C4-2B (cell line): ENCODE results near the gene ENC1.

Experiments
- ZFX ChIP-seq: fragments of 450-650 bp; IDR thresholded peaks from 2 replicates; pipeline ENCODE4 v1.6.1; 2017
- TF ChIP-seq, protein P1 (sequence below): fragments of 450-650 bp; conservative IDR thresholded peaks from 2 replicates; pipeline ENCODE4 v1.5.1; 2017; ENCODE audit warnings: mild to moderate bottlenecking

DNA sequence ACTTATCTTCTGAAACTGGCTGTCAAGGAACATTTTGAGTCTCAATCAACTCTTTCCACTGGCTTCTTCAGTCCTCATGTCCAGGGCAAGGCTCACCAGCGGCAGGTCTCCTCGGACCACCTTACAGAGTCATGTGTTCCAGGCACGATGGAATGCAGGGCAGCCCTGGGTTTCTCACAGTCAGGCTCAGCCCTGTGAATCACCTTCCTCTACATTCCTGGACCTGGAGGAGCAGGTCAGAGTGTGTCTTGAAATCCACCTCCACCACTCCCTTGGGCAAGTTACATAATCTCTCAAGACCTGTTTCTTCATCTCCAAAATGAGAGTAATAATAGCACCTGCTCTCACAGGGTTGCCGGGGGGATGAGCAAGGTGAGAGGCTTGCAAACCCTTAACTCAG is 16.0 kb downstream of the ENC1 start:
- TF ChIP-seq, protein P1, sequence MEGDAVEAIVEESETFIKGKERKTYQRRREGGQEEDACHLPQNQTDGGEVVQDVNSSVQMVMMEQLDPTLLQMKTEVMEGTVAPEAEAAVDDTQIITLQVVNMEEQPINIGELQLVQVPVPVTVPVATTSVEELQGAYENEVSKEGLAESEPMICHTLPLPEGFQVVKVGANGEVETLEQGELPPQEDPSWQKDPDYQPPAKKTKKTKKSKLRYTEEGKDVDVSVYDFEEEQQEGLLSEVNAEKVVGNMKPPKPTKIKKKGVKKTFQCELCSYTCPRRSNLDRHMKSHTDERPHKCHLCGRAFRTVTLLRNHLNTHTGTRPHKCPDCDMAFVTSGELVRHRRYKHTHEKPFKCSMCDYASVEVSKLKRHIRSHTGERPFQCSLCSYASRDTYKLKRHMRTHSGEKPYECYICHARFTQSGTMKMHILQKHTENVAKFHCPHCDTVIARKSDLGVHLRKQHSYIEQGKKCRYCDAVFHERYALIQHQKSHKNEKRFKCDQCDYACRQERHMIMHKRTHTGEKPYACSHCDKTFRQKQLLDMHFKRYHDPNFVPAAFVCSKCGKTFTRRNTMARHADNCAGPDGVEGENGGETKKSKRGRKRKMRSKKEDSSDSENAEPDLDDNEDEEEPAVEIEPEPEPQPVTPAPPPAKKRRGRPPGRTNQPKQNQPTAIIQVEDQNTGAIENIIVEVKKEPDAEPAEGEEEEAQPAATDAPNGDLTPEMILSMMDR = no peak
- no peak for TF ChIP-seq ZFX
